ENCODE results near the gene EYS. TPM values are rescaled to one million over a fixed set of nuclear protein-coding genes. Genes with fewer than 3 reads are reported as not detected.

The EYS gene
- total RNA-seq, 1 experiment from 2014 or later: not detected

DNA sequence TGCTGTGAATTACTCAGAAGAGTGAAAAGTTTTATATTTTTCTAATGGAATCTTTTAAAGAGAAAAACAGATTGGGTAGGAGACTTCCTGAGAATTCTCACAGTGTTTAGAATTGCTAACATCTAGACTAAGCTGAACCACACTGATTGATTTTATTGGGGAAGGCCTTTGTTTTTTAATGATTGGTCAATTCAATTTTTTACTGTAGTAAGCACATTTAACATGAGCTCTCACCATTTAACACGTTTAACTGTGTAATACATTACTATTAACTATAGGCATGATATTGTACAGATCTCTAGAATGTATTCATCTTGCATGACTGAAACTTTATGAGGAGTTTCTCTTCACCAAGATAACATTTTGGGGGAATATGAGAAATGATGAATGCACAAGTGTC, 1084.1 kb downstream of the EYS start:
- H3K56ac ChIP-seq (ENCODE audit: insufficient read length, low read depth, low read length): no peak overlapping the region
- no peak overlapping the region for H4K5ac ChIP-seq (ENCODE audit: insufficient read length, low read depth, low read length)
- H3K23me2 ChIP-seq (ENCODE audit: insufficient read length, low read depth, low read length, poor library complexity, severe bottlenecking): no peaks in the 10 kb centered on the region
- DNase-seq: no peak
- H2BK5ac ChIP-seq (ENCODE audit: insufficient read length, low read length): no peak overlapping the region
- Mint-ChIP-seq H3K4me3 (no peak overlapping the region), H3K4me1 (peaks cover 7 to 11% of the 10 kb centered on the region in 2 experiments), H3K27ac (no peak overlapping the region), H3K9me3 (no peaks in the 10 kb centered on the region), H3K27me3 (ENCODE audit: low read depth) (no peaks in the 10 kb centered on the region), H3K36me3 (ENCODE audit: insufficient read depth in 1 of 3, low read depth in 3 of 3) (no peaks in the 10 kb centered on the region)
- H3K18ac ChIP-seq (ENCODE audit: insufficient read length, low read depth, low read length): no peak overlapping the region
- H2BK15ac ChIP-seq (ENCODE audit: low read depth, low read length): no peak overlapping the region
- H3K27ac ChIP-seq (ENCODE audit: insufficient read length, low read depth, low read length): no peak overlapping the region
- H3T11ph ChIP-seq (ENCODE audit: low read length): no peak overlapping the region
- no peak overlapping the region for H2BK120ac ChIP-seq (ENCODE audit: low read depth, low read length, poor library complexity, severe bottlenecking)
- no peak overlapping the region for H3K4ac ChIP-seq (ENCODE audit: low read depth, low read length)
- no peak overlapping the region for H2AFZ ChIP-seq (ENCODE audit: low read length)
- H3K27me3 ChIP-seq (ENCODE audit: insufficient read depth, low read length): no peaks in the 10 kb centered on the region
- H3K79me1 ChIP-seq (ENCODE audit: insufficient read depth, low read depth, low read length, poor library complexity, severe bottlenecking): no peaks in the 10 kb centered on the region
- no peaks in the 10 kb centered on the region for H3K79me2 ChIP-seq (ENCODE audit: insufficient read depth, low read length)
- no peak for TF ChIP-seq CTCF (conservative IDR thresholded peaks at IDR 0.05)
- H4K20me1 ChIP-seq (ENCODE audit: control insufficient read depth, insufficient read depth, insufficient read length): no peaks in the 10 kb centered on the region
- no peak overlapping the region for H3K9ac ChIP-seq (ENCODE audit: extremely low read depth, insufficient read length, low read length)
- no peaks in the 10 kb centered on the region for H3K4me1 ChIP-seq (ENCODE audit: insufficient read depth, low read length)
- no peak overlapping the region for H4K91ac ChIP-seq (ENCODE audit: insufficient read length, low read depth, low read length)
- H3K4me2 ChIP-seq (ENCODE audit: insufficient read depth, insufficient read length, low read length): no peak overlapping the region
- no peak overlapping the region for H2BK20ac ChIP-seq (ENCODE audit: low read depth, low read length, poor library complexity, severe bottlenecking)
- H4K8ac ChIP-seq (replicated peaks; ENCODE audit: insufficient read length, low read depth, low read length): no peak overlapping the region
- no CpG with 5 or more reads among the region's 1 CpG for WGBS (ENCODE audit: extremely low coverage, insufficient read length, low lambda C conversion rate)
- H3K14ac ChIP-seq (ENCODE audit: insufficient read depth, low read length): no peak overlapping the region
- no peak overlapping the region for H2AK5ac ChIP-seq (ENCODE audit: insufficient read length, low read length)
- no peak overlapping the region for H3K23ac ChIP-seq (ENCODE audit: insufficient read length, low read depth, low read length)
- H2BK12ac ChIP-seq (ENCODE audit: insufficient read length, low read depth, low read length): no peak overlapping the region
- no peaks in the 10 kb centered on the region for H3K9me3 ChIP-seq (ENCODE audit: control insufficient read depth, low read depth, low read length)
